ENCODE results near the gene MCRS1. TPM values are rescaled to one million over a fixed set of nuclear protein-coding genes. Genes with fewer than 3 reads are reported as not detected.

MCRS1 gene
- total RNA-seq, 1 experiment from 2014 or later, result 62.6 TPM

DNA sequence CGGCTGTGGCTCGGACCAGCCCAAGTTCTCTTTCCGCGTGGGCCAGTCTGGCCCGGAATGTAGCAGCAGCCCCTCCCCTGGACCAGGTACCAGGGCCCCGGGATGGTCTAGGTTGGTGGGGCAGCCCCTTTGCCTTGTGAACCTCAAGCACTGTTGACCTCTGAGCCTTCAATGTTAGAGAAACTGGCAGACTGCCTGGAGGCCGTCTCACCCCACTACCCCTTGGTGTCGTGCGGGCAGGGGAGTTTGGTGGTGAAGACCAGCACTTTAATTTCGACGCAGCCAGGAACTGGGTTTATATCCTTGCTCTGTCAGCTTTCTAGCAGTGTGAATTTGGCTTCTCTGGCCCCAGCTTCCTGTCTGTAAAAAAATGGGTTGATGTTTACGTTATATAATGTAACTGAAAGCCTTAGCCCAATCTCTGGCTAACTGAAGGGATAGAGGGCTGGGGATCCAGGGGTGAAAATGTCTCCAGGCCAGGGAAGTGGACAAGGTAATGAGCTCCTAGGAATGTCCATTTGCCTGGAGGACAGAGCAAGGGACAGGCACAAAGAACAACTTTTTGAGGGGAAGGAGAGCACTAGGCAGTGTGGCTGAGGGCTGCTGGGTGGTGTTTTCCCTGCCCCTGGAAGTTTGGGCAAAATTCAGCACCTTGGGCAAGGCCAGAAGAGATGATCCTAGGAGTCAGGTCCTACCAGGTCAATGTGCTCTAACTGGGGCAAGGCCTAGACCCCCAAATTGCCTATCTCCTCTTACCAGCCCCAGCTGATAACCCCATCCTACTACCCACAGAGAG, 11.4 kb downstream of the MCRS1 start:
- DNase-seq (ENCODE audit: low read depth), result no peak

DNA sequence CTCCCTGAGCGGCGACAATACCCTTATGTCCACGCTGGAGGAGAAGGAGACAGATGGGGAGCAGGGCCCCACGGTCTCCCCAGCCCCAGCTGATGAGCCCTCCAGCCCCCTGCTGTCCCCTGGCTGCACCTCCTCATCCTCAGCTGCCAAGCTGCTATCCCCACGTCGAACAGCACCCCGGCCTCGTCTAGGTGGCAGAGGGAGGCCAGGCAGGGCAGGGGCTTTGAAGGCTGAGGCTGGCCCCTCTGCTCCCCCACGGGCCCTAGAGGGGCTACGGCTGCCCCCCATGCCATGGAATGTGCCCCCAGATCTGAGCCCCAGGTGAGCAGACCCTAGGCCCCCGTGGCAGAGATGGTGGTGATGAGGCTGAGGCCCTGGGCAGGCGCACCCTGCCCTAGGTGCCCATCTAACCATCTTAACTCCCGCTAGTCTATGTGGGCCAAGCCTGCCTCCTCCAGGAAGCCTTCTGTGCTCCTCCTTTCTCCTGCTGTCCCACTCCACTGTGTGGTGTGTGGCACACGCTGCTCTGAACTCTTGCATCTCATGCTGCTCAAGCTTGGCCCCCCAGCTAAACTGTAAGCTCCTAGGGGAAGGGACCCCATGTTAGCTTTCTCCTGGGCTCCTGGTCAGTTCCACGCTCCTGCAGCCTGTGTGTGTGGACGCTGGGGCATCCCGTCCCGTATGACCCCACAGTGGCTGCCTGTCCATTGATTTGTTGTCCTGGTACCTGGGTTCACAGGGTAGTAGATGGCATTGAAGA, 12.1 kb downstream of the MCRS1 start:
- DNase-seq (ENCODE audit: low read depth), result no peak

DNA sequence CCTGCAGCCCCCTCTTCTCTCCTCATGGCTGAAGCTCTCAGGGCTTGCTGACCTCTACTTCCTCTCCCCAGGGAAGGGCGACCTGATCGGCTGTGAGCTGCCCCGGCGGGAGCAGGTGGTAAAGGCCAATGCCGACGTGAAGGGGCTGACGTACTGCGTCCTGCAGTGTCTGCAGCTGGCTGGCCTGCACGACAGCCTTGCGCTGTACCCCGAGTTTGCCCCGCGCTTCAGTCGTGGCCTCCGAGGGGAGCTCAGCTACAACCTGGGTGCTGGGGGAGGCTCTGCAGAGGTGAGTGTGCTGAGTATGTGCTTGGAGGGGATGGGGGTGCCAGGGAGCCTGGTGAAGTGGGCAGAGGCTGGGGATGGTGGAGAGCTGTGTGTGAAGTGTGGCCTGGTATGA, 13.7 kb downstream of the MCRS1 start:
- no peak for DNase-seq (ENCODE audit: low read depth)

DNA sequence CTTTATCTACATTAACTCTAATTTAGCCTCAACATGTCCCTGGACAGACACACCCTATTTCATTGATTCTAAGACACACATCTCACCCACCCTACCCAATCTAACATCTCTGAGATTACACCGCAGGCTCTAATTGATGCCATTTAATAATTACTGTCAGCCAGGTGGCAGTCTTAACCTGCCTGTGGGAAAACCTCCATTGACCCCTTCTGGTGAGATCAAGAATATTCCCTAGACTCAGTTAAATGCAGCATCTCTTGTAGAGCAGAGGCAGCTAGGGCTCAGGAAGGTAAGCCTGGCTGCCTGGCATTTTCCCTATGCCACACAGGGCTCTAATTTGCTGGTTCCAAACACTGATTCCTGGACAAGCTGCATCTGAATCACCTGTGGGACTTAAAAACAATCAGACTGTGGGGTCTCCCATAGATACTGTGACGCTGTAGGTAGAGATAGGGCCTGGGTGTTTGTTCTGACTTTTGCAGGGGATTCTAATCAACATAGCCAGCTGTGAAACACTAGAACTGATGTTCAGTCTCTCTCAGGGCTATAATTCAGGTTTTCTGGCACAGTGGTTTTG, 14.3 kb downstream of the MCRS1 start:
- DNase-seq (ENCODE audit: low read depth), result peak; percentile 22

GRCh38 chr12:49552899-49553298, 15.0 kb downstream of the MCRS1 start:
- no peak for DNase-seq (ENCODE audit: low read depth)

GRCh38 chr12:49552425-49552824, 15.5 kb downstream of the MCRS1 start:
- DNase-seq (ENCODE audit: low read depth), result no peak

DNA sequence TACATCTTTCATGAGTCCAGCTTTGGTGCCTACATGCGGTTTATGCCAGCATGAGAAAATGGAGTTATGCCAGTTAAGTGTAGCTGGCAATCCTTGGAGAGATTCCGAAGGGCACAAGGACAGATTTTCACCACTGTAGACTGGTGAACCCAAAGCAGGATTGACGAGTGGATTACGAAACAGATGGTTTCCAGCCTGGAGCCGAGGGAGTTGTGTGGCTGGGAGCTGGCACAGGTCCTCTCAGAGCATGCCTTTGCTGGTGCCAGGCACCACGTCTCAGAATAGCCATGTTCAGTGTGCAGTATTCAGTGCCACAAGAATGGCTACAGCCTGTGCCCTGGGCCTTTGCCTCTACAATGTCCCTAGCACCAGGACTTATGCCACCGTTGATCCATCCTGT, 15.9 kb downstream of the MCRS1 start:
- peak; percentile 14 for DNase-seq (ENCODE audit: low read depth)

GRCh38 chr12:49550693-49551252, 17.2 kb downstream of the MCRS1 start:
- DNase-seq (ENCODE audit: low read depth), result no peak

- no peak for DNase-seq (ENCODE audit: low read depth)
These were observed 17.9 kb downstream of the MCRS1 start for GRCh38 chr12:49549735-49550692.

GRCh38 chr12:49548822-49549648, 18.9 kb downstream of the MCRS1 start:
- no peak for DNase-seq (ENCODE audit: low read depth)

DNA sequence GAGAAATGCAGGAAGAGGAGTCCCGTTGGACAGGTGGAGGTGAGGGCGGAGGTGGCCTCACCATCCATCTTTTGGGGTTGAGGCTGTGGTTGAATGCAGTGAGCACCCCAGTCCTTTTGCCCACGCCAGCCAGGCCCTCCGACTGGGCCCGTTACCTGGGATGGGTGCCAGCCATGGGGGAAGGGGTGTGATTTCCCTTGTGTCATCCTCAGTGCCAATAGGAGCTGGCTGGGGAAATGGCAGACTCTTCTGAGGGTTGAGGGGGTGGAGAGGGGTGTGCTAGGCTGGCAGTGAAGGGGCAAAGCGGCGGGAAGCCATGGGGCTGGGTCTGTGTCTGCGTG, 19.5 kb downstream of the MCRS1 start:
- DNase-seq (ENCODE audit: low read depth), result no peak

DNA sequence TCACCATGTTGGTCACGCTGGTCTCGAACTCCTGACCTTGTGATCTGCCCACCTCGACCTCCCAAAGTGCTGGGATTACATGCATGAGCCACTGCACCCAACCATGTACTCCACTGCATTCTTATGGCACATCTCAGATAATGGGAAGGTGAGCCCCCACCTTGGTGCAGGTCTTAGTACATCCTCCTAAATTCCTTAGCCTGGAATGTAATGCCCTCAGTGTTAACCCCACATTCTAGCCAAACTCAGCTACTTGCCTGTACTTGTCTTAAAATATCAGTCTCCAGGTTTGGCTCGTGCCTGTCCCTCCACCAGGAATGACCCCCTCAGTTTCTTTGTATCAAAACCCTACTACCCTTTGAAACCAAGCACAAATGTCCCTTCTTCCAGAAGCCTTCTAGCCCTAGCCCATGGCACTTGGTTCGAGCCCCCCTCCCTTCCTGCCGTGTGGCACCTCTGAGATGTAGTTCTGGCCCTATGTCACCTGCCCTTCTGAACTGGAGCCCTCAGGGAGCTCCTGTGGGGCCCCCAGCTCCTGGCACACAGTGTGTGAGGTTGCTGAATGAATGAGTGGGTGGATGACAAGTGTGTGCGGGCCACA, 20.8 kb downstream of the MCRS1 start:
- no peak for DNase-seq (ENCODE audit: low read depth)

DNA sequence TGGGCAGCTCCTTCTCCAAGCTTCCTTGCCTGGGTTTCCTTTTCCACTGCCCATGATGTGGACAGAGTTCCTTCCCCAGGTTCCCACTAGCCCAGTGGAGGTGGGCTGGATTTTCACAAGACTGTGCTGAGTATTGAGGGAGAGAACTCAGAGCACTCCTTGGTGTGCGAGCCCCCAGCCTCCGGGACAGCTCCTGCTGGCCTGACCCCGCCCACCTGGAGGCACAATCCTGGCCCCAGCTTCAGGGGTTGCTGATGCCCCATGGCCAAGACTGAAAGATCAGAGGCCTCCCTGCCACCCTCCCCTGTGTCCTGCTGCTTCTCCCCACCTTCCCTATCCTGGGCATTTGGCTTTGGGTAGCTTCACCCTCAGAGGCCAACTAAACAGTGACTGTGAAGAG, 21.5 kb downstream of the MCRS1 start:
- DNase-seq (ENCODE audit: low read depth), result no peak

GRCh38 chr12:49545815-49546214, 22.1 kb downstream of the MCRS1 start:
- DNase-seq (ENCODE audit: low read depth), result no peak

DNA sequence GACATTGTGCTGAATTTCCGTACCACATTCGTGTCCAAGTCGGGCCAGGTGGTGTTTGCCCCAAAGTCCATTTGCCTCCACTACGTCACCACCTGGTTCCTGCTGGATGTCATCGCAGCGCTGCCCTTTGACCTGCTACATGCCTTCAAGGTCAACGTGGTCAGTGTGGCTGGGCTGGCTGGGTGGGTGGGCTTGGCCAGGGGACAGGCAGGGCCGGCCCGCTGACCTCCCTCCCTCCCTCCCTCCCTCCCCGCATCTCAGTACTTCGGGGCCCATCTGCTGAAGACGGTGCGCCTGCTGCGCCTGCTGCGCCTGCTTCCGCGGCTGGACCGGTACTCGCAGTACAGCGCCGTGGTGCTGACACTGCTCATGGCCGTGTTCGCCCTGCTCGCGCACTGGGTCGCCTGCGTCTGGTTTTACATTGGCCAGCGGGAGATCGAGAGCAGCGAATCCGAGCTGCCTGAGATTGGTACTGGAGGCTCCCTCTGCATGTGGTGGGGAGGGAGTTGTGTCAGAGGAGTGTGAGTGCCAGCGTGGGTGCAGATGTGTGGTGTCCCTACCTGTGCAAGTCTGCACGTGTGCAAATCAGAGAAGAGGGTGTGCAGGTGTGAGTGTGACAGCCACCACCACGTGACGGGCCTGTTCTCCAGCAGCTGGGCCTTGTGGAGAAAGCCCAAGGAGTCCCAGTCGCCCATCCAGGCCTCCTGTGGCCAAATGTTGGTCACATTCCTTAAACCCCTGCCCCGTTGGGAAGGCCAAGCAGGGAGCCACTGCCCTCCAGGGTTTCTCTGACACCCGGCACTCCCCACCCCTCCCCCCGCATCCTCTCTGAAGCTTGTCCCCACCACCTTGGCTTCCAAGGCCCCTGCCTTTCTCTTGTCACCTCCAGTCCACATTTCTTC, 23.8 kb downstream of the MCRS1 start:
- DNase-seq (ENCODE audit: low read depth), result no peak

- no peak for DNase-seq (ENCODE audit: low read depth)
These were observed 24.6 kb downstream of the MCRS1 start for GRCh38 chr12:49543221-49543913.

- no peak for DNase-seq (ENCODE audit: low read depth)
These were observed 25.3 kb downstream of the MCRS1 start for GRCh38 chr12:49542592-49543160.

Data from LHCN-M2 (cell line).